Erythroblast (primary cell): ENCODE measurements around the gene RNF166.

Source experiments
- GATA1 ChIP-seq: IDR thresholded peaks from 2 replicates; pipeline ENCODE4 v1.6.1; 2011; ENCODE audit warnings: low read depth, mild to moderate bottlenecking, control low read depth, low read length, moderate library complexity
- POLR2A ChIP-seq: IDR thresholded peaks from 2 replicates; pipeline ENCODE4 v1.6.1; 2011; ENCODE audit warnings: mild to moderate bottlenecking, low read length

DNA sequence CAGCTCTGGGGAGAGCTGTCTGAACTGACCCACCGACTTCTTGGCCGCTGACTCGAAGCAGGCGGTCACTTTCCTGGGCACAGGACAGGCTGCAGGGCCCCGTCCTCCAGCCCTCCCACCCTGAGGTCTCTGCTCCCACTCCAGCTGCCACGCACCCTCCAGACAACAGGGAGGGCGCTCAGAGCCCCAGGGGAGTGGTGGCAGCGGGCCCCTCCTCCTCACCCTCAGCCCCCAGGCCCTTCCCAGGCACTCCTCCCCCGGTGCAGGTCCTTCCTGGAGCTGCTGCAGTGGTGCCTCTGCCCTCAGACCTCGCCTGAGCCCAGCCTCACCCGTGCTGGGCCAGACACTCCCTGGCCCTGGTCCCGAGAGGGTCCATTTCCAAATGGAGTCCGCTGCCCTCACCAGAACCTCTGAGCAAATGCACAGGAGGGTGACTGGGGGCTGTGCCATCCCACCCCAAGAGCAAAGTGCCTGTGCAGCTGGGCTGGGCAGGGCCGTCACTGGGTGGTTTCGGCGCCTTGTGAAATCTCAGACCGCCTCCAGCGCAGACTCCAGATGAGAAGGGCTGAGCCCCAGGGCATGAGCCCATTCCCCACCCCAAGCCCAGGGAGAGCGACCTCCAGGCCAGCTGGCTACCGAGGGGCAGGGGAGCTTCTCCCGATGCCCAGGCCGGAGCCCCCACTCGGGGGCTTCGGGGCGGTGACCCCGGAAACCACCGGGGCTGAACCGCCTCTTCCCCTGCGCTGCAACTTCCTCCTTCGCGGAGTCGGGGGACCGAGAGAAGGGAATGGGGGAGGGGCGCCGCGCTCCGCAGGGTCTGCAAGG is 56.1 kb downstream of the RNF166 start:
- TF ChIP-seq POLR2A (no peak), GATA1 (no peak)
